ENCODE measurements around the gene UNK. TPM values are rescaled to one million over a fixed set of nuclear protein-coding genes. Genes with fewer than 3 reads are reported as not detected.

The UNK gene
- total RNA-seq, 1 donor from 2014 or later: 28.6 TPM

DNA sequence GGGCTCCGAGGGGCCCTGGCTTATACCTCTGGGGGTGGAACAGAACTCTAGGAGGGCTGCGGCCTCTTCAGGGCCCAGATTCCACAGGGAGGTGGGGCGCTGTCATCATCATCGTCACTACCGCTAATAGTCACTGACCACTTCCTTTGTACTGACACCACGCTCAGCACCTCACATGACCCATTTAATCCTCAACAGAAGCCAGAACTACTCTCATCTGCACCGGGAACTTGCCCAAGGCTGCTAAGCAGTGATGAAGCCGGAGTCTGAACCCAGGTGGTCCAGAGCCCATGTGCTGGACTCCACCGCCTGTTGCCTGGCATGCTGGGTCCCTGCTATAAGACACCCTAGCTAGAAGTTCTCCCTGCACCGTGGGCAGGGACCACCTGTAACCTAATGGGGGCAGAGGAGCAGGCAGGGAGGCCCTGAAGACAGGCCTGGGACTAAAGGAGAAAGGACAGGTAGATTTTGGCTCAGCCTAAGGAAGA is 47.6 kb downstream of the UNK start:
- no peak for DNase-seq (ENCODE audit: extremely low read depth, low read depth, low spot score)

DNA sequence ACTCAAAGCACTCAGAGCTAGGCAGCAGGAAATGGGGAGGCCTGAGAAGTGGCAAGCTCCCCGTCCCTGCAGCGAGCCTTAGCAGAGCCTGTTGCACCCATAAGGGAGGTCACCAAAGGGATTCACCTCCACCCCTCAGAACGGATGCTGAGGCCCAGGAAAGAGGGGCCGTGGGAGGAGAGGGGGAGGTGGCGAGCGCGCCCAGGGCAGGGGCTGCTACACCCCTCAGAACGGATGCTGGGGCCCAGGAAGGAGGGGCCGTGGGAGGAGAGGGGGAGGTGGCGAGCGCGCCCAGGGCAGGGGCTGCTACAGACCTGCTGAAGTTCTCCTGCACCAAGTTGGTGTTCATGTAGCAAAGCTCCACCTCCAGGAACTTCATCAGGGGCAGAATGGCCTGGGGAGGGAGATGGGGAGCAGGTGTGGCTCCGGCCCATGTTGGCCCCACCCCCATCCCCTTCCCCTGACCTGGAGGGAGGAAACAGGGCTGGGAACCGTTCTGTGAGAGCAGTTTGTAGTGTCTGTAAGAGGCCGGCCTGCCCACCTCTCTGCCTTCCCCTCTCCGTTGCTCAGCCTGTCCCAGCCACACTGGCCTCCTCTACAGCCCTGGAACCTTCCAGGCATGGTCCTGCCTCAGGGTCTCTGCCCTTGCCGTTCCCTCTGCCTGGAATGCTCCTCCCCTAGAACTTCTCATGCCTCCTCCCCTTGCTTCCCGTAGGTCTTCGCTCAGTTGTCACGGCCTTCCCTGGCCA is 48.2 kb downstream of the UNK start:
- DNase-seq (ENCODE audit: extremely low read depth, low read depth, low spot score): no peak

DNA sequence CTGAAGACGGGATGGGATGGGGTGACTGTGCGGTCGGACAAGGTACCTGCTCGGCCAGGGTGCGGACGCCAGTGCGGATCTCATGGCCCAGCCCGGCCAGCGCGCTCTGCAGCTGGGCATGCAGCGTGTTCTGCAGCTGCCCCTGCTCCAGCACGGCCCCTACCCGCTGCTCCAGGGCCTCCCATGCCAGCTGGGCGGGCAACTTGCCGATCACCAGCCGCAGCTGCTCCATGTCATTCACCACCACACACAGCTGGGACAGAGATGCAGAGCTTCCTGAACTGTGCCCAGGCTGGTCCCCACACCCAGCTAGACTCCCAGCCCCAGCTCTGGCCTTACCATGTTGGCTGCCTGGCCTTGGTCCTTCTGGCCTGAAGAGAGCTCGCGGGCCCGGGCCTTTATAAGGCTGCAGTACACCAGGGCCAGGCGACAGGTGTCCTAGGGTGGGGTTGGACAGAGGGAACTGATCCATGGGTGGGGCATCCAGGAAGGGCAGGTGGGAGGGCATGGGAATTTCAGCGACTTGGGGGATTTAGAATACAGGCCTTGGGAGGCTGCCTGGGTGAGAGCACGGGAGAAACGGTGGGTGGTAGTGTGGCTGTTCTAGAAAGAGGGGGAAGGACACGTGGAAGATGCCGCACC is 49.8 kb downstream of the UNK start:
- DNase-seq (ENCODE audit: extremely low read depth, low read depth, low spot score): no peak

DNA sequence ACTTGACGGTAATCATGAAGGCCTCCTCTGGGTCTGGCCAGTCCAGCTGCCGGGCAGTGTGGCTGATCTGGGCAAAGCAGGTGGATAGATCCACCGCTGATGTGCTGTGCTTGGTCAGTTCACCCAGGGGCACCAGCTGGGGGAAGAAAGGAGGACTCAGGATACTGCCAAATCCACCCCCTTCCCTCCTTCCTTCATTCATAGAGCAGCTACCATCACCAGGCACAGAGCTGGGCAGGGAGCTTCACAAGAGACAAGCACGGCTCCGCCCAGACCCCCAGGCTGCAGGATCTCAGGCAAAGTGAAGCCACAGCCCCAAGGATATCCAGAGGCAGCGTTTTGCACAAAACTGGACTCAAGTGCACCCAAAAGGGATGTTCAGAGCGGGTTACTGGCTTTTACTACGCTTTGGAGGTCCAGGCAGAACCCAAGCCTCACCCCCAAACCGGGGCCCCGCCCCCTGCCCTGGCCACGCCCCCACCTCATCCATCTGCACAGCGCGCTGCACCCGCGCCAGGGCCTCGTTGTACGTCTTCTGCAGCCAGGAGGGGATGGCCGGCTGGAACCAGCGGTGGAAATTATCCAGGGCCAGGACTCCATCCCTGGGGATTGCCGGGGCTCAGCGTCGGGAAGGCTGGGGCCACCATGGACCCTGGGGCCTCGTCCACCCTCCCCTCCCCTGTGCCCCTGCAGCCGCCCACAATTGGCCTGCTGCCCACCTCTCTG is 50.5 kb downstream of the UNK start:
- DNase-seq (ENCODE audit: extremely low read depth, low read depth, low spot score): no peak

DNA sequence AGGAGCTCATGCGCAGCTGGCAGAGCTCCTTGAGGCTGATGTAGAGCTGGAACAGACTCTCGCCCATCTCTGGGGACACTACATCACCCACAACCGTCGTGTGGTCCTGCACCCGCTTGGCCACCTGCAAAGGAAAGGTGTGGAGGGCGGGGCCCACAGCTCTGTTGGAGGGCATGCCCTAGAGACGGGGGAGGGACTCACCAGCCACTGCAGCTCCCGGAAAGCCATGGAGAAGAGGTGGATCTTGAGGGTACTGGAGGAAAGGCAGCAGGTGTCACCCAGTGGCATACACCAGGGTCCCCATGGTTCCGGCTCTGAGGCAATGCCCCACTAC is 51.0 kb downstream of the UNK start:
- no peak for DNase-seq (ENCODE audit: extremely low read depth, low read depth, low spot score)

DNA sequence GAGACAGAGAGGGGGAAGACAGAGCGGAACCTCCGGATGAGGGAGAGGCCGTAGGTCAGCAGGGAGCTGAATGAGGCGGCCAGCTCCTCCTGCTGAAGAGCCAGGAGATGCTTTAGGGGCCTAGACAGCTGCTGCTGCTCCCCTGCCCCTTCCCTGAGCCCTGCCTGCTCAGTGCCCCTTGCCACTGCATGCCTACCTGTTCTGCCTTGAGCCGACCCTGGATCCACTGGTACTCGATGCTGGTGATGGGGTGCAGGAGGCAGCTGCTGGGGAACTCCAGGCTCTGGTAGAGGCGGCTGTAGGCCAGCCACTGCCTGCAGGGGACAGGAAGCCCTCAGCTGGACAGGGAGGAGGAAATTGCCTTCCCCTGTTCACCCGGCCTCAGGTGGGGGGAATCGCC is 52.0 kb downstream of the UNK start:
- no peak for DNase-seq (ENCODE audit: extremely low read depth, low read depth, low spot score)

DNA sequence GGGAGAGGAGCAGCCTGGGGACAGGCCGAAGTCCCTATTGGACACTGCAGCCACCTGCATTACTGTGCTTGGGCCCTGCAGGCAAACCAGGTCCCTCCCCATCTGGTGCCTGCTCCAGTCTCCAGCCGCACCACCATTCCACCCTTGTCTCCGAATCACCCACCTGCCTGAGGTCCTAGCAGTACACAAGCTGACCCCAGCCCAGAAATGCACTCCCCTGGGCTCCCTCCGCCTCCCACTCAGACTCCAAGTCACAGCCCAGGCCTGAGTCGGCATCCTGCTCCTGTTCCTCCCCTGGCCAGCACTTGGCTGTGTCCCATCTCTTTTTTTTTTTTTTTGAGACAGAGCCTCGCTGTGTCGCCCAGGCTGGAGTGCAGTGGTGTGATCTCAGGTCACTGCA is 53.3 kb downstream of the UNK start:
- DNase-seq (ENCODE audit: extremely low read depth, low read depth, low spot score): no peak

DNA sequence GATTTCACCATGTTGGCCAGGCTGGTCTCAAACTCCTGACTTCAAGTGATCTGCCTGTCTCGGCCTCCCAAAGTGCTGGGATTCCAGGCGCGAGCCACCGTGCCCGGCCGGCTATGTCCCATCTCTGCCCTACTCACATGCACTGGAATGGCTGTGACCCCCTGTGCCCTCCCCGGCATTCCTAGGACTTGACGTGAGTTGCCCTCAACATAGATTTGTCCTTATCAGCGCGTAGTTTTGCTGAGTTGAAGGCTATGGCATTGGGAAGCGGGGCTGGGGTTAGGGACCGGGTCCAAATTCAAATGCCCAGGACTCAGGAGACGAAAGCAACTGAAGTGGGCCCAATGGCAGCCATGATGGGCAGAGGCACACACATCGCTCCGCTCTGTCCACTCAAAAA is 53.8 kb downstream of the UNK start:
- no peak for DNase-seq (ENCODE audit: extremely low read depth, low read depth, low spot score)

DNA sequence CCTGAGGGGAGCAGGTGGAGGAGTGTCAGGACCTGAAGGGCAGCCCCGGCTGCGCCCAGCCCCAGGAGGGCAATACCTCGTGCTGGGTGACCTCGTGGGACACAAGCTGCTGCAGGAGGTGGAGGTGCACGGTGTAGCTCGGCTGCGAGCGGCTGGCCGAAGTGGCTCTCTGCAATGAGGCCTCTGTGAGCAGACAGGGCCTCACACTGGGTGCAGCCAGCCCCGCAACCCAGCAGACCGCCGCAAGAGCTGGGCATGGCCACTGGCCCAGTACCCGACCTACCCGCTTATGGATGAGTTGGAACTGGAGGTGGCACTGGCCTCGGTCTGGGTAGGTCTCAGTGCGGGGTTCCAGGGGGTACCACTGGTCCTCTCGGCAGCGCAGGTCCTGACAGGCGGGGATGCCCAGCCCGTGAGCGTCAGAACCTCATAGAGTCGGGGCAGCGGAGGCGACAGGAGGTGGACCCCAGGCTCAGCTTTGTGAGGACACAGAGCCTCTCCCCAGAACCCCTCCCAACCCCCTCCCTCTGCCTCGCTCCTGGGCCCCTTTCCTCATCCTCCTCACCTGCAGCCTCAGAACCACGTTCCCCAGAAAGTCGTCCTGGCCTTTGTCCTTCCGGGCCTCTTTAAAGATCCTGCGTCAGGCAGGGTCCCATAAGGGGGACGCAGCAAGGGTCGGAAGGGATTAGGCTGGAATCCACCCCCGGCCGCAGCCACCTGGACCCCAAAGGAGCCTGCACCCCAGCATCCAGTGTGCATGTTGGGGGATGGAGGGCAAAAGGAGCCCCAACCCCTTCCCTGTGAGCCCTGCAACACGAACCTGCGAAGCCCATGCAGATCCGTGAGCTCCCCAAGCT is 55.6 kb downstream of the UNK start:
- no peak for DNase-seq (ENCODE audit: extremely low read depth, low read depth, low spot score)

DNA sequence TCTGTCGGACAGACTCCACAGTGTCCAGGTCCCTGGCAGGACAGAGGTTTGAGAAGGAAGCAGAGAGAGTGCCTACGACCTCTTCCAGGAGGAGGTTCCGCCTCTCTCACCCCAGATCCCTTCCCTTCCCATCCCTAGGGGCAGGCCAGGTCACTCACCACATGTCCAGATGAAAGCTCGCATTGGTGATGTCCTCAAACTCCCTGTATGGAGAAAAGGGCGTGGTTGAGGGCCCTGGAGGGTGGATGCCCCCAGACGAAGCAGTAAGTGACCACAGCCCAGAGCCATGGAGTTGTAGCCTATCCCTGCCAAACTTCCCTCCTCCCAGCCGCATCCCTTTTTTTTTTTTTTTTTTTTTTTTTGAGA is 56.2 kb downstream of the UNK start:
- DNase-seq (ENCODE audit: extremely low read depth, low read depth, low spot score): no peak

DNA sequence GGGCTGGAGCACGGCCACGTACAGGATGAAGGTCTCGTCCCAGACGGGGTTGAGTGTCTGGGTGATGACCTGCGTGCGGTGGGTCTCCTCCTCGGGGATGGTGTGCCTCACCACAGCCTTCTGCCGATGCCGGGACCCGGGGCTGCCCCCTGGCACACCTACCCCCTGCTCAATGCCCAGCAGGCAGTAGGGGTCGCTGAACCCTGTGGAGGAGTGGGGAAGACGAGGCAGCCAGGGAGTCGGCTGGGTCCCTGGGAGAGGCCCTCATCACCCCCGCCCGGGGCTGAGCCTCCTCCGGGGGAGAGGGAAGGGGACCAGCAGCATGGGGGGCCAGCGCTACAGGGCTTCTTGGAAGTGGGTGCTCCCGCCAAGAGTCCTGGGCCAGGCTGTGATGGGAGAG is 57.8 kb downstream of the UNK start:
- DNase-seq (ENCODE audit: extremely low read depth, low read depth, low spot score): no peak

DNA sequence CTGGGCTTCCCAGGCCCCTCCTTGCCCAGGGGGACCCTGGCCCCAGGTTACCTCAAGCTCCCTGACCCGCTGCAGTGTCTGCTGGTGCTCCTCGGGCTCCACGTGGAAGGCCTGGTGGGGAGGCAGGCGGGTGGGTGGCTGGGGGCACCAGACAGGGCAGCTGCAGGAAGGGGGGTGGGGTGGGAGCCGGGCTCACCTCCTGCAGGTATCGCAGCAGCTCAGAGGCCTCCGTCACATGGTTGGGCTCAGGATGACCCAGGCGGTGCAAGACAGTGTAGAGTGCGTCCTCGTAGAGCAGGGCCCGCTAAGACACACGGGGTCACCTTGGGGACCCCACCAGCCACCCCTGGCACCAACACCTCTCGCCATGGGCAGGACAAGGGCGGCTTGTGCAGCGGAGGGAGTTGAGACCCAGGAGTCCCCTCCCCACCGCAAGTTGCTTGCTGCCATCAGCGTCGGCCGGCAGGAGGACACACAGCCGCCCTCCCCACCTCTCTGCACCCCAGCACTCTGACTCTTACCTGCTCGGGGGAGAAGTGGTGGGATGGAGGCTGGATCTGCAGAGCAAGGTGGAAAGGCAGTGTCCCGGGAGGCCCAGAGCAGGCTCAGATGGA is 58.5 kb downstream of the UNK start:
- DNase-seq (ENCODE audit: extremely low read depth, low read depth, low spot score): no peak

DNA sequence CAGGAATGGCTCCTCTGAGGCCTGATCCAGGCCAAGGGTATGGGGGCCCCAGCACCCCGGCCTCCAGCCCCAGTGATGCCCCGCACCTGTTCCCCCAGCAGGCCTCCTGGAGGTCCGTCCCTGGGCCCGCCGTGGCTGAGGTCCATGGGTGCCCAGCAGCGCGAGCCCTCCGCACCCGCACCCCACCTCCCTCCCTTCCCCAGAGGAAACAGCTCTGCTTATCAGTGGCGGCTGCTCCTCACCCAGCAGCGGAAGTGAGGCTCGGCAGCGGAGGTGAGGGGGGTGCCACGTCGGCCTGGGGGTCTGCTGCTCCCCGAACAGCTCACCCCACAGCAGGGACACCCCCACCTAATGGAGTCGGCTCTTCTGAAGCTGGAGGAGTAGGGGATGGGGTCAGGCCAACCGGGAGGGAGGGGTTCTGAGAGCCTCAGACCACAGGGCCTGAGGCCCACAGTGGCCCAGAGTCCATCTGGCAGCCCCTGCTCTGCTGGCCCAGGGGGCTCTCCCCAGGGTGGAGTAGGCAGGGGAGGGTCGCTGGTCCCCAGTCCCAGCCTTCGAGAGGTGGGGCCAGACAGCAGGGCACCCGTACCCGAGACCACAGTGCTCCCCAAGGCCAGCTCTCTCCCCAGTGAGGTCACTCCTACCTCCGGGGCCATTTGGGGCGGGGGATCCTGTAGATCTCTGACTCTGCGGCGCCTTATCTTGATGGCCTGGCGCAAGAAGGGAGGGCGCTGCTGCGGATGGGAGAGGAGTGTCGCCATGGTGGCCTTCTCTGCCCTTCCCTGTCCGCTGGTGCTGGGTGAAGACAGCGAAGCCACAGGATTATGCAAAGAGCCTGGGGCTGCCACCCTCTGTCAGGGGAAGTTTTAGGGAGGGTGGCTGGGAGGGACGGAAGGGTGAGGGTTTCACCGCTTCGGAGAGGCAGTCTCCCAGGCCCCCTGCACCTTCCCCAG is 59.2 kb downstream of the UNK start, which contains the start of gene UNC13D:
Gene UNC13D, minus strand, starts transcription at position 828 of the 953 bp plus-strand sequence. Its CDS starts 67 bp downstream, at position 761.
- DNase-seq (ENCODE audit: extremely low read depth, low read depth, low spot score): no peak

DNA sequence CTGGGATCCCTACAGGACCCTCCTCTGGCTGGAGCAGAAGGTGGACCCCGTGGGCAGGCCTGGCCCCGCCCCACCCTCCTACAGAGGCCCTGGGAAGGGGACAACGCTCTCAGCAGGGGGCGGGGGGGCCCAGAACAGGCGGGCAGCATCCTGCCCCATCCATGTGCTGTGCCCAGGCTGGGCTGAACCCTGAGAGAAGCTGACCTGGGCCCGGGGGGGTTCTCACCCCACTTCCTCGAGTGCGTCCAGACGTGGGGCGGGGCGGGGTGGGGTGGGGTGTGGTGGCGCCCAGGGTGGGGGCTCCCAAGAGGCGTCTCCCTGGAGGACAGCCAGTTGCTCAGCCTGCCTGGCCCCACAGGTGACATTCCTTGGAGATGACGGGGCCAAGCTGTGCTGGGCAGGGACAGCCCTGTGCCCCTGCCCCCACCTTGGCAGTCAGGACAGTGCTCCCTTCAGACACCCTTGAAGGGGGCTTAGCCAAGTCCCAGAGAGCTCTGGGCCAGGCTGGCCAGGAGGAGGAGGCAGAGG is 60.0 kb downstream of the UNK start:
- no peak for DNase-seq (ENCODE audit: extremely low read depth, low read depth, low spot score)

DNA sequence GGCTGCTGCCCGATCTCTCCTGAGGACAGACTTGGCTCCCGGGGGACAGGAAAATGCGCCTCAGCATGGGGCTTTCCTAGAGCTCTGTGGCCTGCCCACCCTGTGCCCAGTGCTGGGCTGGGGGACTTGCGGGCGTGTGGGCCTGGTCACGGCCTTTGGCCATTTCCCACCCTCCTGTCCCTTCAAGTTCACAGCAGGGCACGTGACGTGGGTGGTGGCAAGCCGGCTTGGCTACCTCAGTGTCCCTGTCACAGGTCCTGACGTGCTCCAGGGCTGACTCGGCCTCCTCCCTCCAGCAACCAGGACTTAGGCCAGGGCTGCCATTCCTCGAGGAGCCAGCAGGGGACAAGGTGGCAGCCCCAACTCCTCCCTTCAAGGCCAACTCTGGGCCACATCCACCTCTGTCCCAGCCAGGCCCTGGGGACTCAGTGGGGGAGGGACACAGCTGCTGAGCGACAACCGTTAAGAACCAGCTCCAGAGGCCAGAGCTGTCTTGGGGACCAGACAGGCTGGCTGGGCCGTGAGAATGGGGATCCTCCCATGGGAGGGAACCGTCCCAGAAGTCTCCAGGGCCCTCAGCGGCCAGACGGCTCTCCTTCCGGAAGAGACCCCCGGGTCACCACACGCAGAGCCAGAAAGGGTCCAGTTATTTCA is 60.6 kb downstream of the UNK start:
- DNase-seq (ENCODE audit: extremely low read depth, low read depth, low spot score): no peak

DNA sequence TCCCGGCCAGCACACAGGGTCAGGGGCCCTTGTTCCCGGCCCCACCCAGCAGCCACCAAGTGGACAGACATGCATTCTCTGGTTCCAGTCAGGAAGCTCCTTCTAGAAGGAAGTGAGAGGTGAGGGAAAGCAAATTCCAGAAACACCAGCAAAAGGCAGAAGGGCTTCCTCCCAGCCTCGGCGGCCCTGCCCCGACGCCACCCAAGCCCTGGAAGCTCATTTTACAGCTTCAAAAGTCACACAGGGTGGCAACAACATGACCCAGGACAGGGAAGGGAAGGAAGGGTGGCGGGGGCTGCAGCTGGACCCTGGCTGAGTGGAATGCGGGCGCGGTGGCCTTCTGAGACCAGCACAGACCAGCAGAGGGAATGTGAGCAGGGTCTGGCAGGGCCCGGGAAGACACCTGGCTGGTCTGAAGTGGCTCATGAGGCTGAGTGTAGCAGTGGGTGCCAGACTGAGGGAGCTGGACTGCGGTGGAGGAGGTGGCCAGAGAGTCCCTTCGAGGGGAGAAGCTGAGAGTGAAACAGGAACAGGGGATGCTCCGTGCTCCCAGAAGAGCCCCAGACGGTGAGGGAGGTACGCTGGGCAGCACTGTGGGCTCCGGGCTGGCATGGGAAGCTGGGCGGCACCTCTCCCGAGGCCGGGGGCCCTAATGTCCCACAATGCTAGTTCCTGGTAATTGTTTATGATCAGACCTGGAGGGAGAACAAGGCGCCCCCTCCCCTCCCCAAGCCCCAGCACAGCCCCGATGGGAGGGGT is 61.5 kb downstream of the UNK start:
- DNase-seq (ENCODE audit: extremely low read depth, low read depth, low spot score): no peak

DNA sequence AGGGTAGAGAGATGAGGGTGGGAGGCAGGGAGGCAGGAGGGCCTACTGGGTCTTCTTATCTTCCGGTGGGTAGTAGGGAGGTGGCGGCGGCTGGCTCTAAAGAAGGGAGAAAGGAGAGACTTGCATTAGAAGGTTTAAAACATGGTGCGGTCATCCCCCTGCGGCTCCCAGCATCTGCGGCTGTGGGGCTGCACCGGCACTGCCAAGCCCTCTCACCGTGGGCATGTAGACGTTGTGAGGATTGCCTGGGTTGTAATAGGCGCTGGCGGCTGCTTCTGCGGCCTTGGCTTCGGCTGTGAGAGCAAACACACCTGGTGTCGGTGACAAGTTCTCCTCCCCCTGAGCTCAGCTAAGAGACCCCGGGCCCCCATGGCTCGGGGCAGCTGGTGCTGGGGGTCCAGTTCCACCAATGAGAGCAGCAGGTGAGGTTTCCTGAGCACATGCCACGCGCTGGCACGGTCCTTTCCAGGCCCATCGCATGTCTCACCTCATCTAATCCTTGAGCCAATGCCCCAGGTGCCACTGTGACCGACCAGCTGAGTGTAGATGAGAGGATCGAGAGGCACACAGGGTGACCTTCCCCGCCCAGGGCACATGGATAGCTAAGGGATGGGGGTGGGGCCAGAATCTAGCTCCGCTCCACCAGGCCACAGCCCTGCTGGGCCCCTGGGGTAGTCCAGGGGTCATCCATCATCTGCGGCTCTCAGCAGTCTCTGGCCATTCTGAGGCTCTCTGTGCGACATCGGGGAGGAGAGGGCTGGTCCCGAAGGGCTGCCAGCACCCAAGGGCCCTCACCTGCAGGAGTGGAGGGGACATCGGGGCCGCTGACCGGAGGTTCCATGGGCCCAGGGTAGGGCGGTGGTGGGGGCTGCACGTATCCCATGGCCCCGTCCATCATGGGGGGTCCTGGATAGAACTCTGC is 62.3 kb downstream of the UNK start:
- no peak for DNase-seq (ENCODE audit: extremely low read depth, low read depth, low spot score)

Data from glomerular endothelial cell (primary cell).